ENCODE data around the gene HERPUD2.

The HERPUD2 gene

GRCh38 chr7:35729061-35729783, 34.3 kb upstream of the HERPUD2 start:
- H3K4me3 ChIP-seq (ENCODE audit: low read depth, low read length) = no peak overlapping the region
- no peak for DNase-seq (ENCODE audit: low read depth)
- no peak for TF ChIP-seq CTCF (IDR thresholded peaks at IDR 0.05; ENCODE audit: control insufficient read depth, extremely low read depth, insufficient read depth)

- no peak overlapping the region for H3K4me3 ChIP-seq (ENCODE audit: low read depth, low read length)
- no peak for DNase-seq (ENCODE audit: low read depth)
- TF ChIP-seq CTCF (IDR thresholded peaks at IDR 0.05; ENCODE audit: control insufficient read depth, extremely low read depth, insufficient read depth) = no peak
Observed at GRCh38 chr7:35728412-35729060, 33.6 kb upstream of the HERPUD2 start.

- no peak for TF ChIP-seq CTCF (IDR thresholded peaks at IDR 0.05; ENCODE audit: control insufficient read depth, extremely low read depth, insufficient read depth)
Observed at GRCh38 chr7:35727571-35727970, 32.6 kb upstream of the HERPUD2 start.

GRCh38 chr7:35726654-35727053, 31.7 kb upstream of the HERPUD2 start:
- TF ChIP-seq CTCF (IDR thresholded peaks at IDR 0.05; ENCODE audit: control insufficient read depth, extremely low read depth, insufficient read depth) = no peak
- no peak for DNase-seq (ENCODE audit: low read depth)
- no peak overlapping the region for H3K4me3 ChIP-seq (ENCODE audit: low read depth, low read length)

More at GRCh38 chr7:35727571-35727970, 32.6 kb upstream of the HERPUD2 start:
- DNase-seq (ENCODE audit: low read depth) = no peak
- no peak overlapping the region for H3K4me3 ChIP-seq (ENCODE audit: low read depth, low read length)

GRCh38 chr7:35725280-35725680, 30.3 kb upstream of the HERPUD2 start:
- H3K4me3 ChIP-seq (ENCODE audit: low read depth, low read length) = no peak overlapping the region
- DNase-seq (ENCODE audit: low read depth) = no peak
- no peak for TF ChIP-seq CTCF (IDR thresholded peaks at IDR 0.05; ENCODE audit: control insufficient read depth, extremely low read depth, insufficient read depth)

- no peak for TF ChIP-seq CTCF (IDR thresholded peaks at IDR 0.05; ENCODE audit: control insufficient read depth, extremely low read depth, insufficient read depth)
- no peak overlapping the region for H3K4me3 ChIP-seq (ENCODE audit: low read depth, low read length)
- no peak for DNase-seq (ENCODE audit: low read depth)
Observed at GRCh38 chr7:35723011-35723410, 28.1 kb upstream of the HERPUD2 start.

Measured in LNCaP clone FGC (cell line).